ENCODE results near the gene APC2.
"Not testable (repeated sequence)": the region's sequence is repeated elsewhere in the genome, so short reads cannot be mapped to it uniquely, and the experiment has no call there.

GRCh38 chr19:1477056-1477455 is 27.1 kb downstream of the APC2 start:
- TF ChIP-seq CTCF (IDR thresholded peaks at IDR 0.05; ENCODE audit: low read depth, low read length); EZH2phosphoT487 (IDR thresholded peaks at IDR 0.05; ENCODE audit: low read depth): not testable (repeated sequence)
